ENCODE results near the gene SCN1A. TPM values are rescaled to one million over a fixed set of nuclear protein-coding genes. Genes with fewer than 3 reads are reported as not detected.
"Not testable (repeated sequence)": the region's sequence is repeated elsewhere in the genome, so short reads cannot be mapped to it uniquely, and the experiment has no call there.

SCN1A gene
- total RNA-seq, 6 donors from 2014 or later, result 11.5 to 42.2 (median 17.6) TPM

DNA sequence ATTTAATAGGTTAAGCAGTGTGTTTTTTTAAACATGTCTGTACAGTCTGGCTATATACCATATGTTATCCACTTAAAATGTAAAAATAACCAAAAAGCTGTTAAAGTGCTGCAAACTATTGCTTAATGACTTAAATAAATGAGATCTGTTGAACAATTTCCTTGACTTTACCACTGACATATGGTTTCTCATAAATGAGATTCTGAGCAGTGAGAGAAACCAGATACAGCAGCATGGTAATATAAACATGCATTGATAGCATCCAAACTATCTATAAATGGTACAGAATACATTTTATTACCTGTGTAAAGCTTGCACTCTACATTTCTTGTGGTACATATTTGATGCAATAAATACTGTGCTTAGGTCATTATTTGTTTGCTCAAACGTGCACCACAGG lies 138.0 kb downstream of the SCN1A start:
- 49 to 56% methylated on average over 1 of the region's 1 CpG for WGBS, 2 donors
- no peak for ATAC-seq (ENCODE audit: low FRiP score in 2 of 2)
- TF ChIP-seq CTCF (IDR thresholded peaks at IDR 0.05) (no peak), EP300 (IDR thresholded peaks at IDR 0.05) (no peak), POLR2AphosphoS5 (IDR thresholded peaks at IDR 0.05) (no peak), POLR2A (IDR thresholded peaks at IDR 0.05) (no peak)

GRCh38 chr2:165985120-165985519 lies 142.7 kb downstream of the SCN1A start:
- Histone ChIP-seq H3K27me3 (no peaks in the 10 kb centered on the region), H3K4me1 (no peaks in the 10 kb centered on the region), H3K36me3 (no peaks in the 10 kb centered on the region), H3K4me3 (no peak overlapping the region), H3K27ac (no peak overlapping the region), H3K9me3 (no peaks in the 10 kb centered on the region)
- DNase-seq (no peak), ATAC-seq (ENCODE audit: low FRiP score in 2 of 2) (no peak)
- TF ChIP-seq POLR2A (IDR thresholded peaks at IDR 0.05) (no peak), EP300 (IDR thresholded peaks at IDR 0.05) (no peak), POLR2AphosphoS5 (IDR thresholded peaks at IDR 0.05) (no peak), CTCF (IDR thresholded peaks at IDR 0.05) (no peak)

More for the DNA sequence above, 138.0 kb downstream of the SCN1A start:
- H3K27ac ChIP-seq, result no peak overlapping the region
- H3K4me1 ChIP-seq, result no peaks in the 10 kb centered on the region
- H3K27me3 ChIP-seq, result no peaks in the 10 kb centered on the region
- DNase-seq, result no peak
- H3K9me3 ChIP-seq, result no peaks in the 10 kb centered on the region
- H3K4me3 ChIP-seq, result no peak overlapping the region
- H3K36me3 ChIP-seq, result no peaks in the 10 kb centered on the region

DNA sequence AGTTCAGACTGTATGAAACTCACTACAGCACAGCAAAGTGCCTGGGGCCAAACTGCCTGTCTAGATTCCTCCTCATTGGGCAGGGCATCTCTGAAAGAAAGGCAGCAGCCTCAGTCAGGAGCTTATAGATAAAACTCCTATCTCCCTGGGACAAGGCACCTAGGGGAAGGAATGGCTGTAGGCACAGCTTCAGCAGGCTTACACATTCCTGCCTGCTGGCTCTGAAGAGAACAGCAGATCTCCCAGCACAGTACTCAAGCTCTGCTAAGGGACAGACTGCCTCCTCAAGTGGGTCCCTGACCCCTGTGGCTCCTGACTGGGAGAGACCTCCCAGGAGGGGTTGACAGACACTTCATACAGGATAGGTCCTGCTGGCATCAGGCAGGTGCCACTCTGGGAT lies 155.7 kb downstream of the SCN1A start:
- H3K4me1 ChIP-seq; DNase-seq; H3K9me3 ChIP-seq; H3K36me3 ChIP-seq; H3K27me3 ChIP-seq; H3K4me3 ChIP-seq; H3K27ac ChIP-seq; ATAC-seq (ENCODE audit: low FRiP score in 2 of 2): not testable (repeated sequence)

GRCh38 chr2:165970663-165971062 lies 157.2 kb downstream of the SCN1A start:
- H3K9me3 ChIP-seq, result no peaks in the 10 kb centered on the region
- ATAC-seq (ENCODE audit: low FRiP score in 2 of 2) (no peak), DNase-seq (no peak)
- H3K4me1 ChIP-seq, result no peaks in the 10 kb centered on the region
- no peak overlapping the region for H3K4me3 ChIP-seq
- H3K27me3 ChIP-seq, result no peaks in the 10 kb centered on the region
- WGBS, 2 donors, result 13 to 26% methylated on average over 1 of the region's 1 CpG
- no peaks in the 10 kb centered on the region for H3K36me3 ChIP-seq
- TF ChIP-seq CTCF (IDR thresholded peaks at IDR 0.05) (no peak), POLR2AphosphoS5 (IDR thresholded peaks at IDR 0.05) (no peak), EP300 (IDR thresholded peaks at IDR 0.05) (no peak), POLR2A (IDR thresholded peaks at IDR 0.05) (no peak)
- H3K27ac ChIP-seq, result no peak overlapping the region

DNA sequence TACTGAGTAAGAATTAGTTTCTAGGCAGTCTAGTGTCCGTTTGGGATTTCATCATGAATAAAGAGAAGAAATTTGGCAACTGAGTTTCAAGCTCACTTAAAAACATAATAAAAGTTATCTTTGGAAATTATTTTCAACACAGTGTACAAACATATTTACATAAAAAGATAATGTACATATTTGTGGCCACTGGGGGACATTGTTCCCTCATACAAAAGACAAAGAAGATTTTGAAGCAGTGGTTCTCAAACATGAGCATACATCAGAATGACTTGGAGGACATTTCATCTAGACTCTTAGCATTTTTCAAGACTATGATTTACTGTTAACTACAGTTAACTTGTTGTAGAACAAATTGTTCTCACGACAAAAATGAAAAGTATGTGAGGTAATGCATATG lies 158.6 kb downstream of the SCN1A start:
- TF ChIP-seq POLR2AphosphoS5 (IDR thresholded peaks at IDR 0.05), result no peak
- TF ChIP-seq CTCF (IDR thresholded peaks at IDR 0.05), result no peak
- TF ChIP-seq EP300 (IDR thresholded peaks at IDR 0.05), result no peak
- no peak for TF ChIP-seq POLR2A (IDR thresholded peaks at IDR 0.05)
- 61 to 65% methylated on average over 2 of the region's 2 CpGs for WGBS, 2 donors
- H3K4me3 ChIP-seq, result no peak overlapping the region
- no peak overlapping the region for H3K27ac ChIP-seq
- no peaks in the 10 kb centered on the region for H3K9me3 ChIP-seq
- ATAC-seq (ENCODE audit: low FRiP score in 2 of 2) (no peak), DNase-seq (no peak)
- H3K27me3 ChIP-seq, result no peaks in the 10 kb centered on the region
- H3K4me1 ChIP-seq, result no peaks in the 10 kb centered on the region
- H3K36me3 ChIP-seq, result no peaks in the 10 kb centered on the region

Measured in upper lobe of left lung (tissue), 6 donors.